Measurements from ENCODE around the gene RCBTB2. TPM values are rescaled to one million over a fixed set of nuclear protein-coding genes. Genes with fewer than 3 reads are reported as not detected.

RCBTB2 gene
- total RNA-seq, 1 donor from 2014 or later: 21.6 TPM

GRCh38 chr13:48443442-48444208 lies 89.3 kb downstream of the RCBTB2 start:
- no peak for DNase-seq (ENCODE audit: low spot score in 2 of 2, unreplicated experiment in 2 of 2)
- no peaks in the 10 kb centered on the region for H3K27me3 Mint-ChIP-seq (ENCODE audit: low read depth)
- no peak overlapping the region for H3K4me3 Mint-ChIP-seq
- TF ChIP-seq CTCF (IDR thresholded peaks at IDR 0.05; ENCODE audit: unreplicated experiment): no peak
- no peak overlapping the region for H3K27ac Mint-ChIP-seq
- H3K36me3 Mint-ChIP-seq: no peaks in the 10 kb centered on the region
- H3K4me1 Mint-ChIP-seq: no peaks in the 10 kb centered on the region
- no peaks in the 10 kb centered on the region for H3K9me3 Mint-ChIP-seq

Other genes starting within 250 kb of the RCBTB2 start
- gene RB1, start 229.3 kb downstream of the RCBTB2 start, total RNA-seq: 30.1 to 35.1 TPM (median 34.7 TPM) in 3 replicates
- gene LPAR6, start 120.0 kb downstream of the RCBTB2 start, total RNA-seq: 19.4 to 21.7 TPM (median 21.1 TPM) in 3 replicates
- gene CYSLTR2, start 120.8 kb upstream of the RCBTB2 start, total RNA-seq: 3.5 to 3.9 TPM (median 3.5 TPM) in 3 replicates

Measured in mesothelial cell of epicardium (in vitro differentiated cells).